Colonic mucosa (tissue), 4 donors: ENCODE data around the gene EGFLAM. TPM values are rescaled to one million over a fixed set of nuclear protein-coding genes. Genes with fewer than 3 reads are reported as not detected.

Experiments used
- DNase-seq: peaks from one replicate; pipeline ENCODE4 v3.0.0-alpha.2; 2020
- H3K27ac ChIP-seq: fragments of 200-600 bp; one replicate; pipeline ENCODE4 v1.8.0; 2021
- H3K27me3 ChIP-seq: fragments of 200-600 bp; one replicate; pipeline ENCODE4 v1.8.0; 2021
- H3K36me3 ChIP-seq: fragments of 200-600 bp; one replicate; pipeline ENCODE4 v1.8.0; 2021
- H3K4me1 ChIP-seq: fragments of 200-600 bp; one replicate; pipeline ENCODE4 v1.8.0; 2021; ENCODE audit warnings: mild to moderate bottlenecking
- H3K4me3 ChIP-seq: fragments of 200-600 bp; one replicate; pipeline ENCODE4 v1.8.0; 2021
- H3K9ac ChIP-seq, 2 donors: one replicate each; pipeline ENCODE4 v1.7.0; 2013; ENCODE audit warnings: control low read depth in 2 of 2, low read depth in 2 of 2, low read length in 2 of 2
- H3K9me3 ChIP-seq: fragments of 200-600 bp; one replicate; pipeline ENCODE4 v1.8.0; 2021
- intact Hi-C: fragments of 100-400 bp; cut with DNase I; formaldehyde crosslinking; loops from one replicate; pipeline ENCODE4 v1.14.1; 2022
- total RNA-seq, 2 donors: library from RNA; stranded (reverse); fragmentation: NEBNext Ultra II Directional in 1 of 2; extraction: Animal tissue kit (Norgen Biotek cat#: 25700) in 1 of 2; gene quantifications; one replicate each; pipeline ENCODE4 v1.2.1, GENCODE V29; 2021
- TF ChIP-seq, protein P1 (sequence below): fragments of 200-600 bp; IDR thresholded peaks from one replicate; pipeline ENCODE4 v1.8.0; 2022; ENCODE audit warnings: antibody characterized with exemption, mild to moderate bottlenecking
- donor health status: healthy.
- donor health status: DM: no; HTN: no; CAD: no.
- donor health status: DM: no; HTN: no; CAD: no.

The EGFLAM gene
- total RNA-seq, 2 donors from 2014 or later: 0.40 to 2.0 TPM

DNA sequence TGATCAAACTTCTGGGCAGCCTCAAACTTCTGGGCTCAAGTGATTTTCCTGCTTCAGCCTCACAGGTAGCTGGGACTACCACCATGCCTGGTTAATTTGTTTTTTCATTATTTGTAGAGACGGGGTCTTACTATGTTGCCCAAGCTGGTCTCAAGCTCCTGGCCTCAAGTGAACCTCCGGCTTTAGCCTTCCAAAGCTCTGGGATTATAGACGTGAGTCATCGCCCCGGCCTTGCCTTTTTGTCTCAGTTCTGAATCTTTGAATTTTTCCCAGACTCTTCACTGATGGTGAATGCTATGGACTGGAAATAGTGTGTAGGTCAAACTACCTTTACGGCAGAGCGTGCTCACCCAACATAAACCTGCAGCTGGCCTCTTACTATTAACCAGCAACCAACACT is 32.3 kb upstream of the EGFLAM start:
- Histone ChIP-seq H3K27me3 (no peaks in the 10 kb centered on the region), H3K9ac (no peak overlapping the region), H3K4me3 (no peak overlapping the region), H3K36me3 (no peaks in the 10 kb centered on the region), H3K9me3 (no peaks in the 10 kb centered on the region), H3K27ac (no peak overlapping the region), H3K4me1 (no peaks in the 10 kb centered on the region)
- TF ChIP-seq, protein P1, sequence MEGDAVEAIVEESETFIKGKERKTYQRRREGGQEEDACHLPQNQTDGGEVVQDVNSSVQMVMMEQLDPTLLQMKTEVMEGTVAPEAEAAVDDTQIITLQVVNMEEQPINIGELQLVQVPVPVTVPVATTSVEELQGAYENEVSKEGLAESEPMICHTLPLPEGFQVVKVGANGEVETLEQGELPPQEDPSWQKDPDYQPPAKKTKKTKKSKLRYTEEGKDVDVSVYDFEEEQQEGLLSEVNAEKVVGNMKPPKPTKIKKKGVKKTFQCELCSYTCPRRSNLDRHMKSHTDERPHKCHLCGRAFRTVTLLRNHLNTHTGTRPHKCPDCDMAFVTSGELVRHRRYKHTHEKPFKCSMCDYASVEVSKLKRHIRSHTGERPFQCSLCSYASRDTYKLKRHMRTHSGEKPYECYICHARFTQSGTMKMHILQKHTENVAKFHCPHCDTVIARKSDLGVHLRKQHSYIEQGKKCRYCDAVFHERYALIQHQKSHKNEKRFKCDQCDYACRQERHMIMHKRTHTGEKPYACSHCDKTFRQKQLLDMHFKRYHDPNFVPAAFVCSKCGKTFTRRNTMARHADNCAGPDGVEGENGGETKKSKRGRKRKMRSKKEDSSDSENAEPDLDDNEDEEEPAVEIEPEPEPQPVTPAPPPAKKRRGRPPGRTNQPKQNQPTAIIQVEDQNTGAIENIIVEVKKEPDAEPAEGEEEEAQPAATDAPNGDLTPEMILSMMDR: no peak
- intact Hi-C loops: no loop called here
- no peak for DNase-seq

DNA sequence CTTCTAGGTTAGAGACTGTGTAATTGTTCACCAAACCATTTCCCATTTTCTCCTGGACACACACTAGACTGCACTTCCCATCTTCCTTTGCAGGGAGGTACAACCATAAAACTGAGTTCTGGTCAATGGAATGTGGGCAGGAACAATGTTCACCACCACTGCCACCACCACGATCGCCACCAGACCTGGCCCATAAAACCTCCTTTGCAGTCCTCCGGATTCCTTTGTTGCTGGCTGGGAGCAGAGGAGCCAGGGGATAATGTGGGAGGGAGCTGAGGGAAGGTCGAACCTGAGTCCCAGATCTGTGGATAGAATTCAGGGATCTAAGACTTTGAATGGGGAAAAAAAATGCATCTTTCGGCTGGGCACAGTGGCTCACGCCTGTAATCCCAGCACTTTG is 29.4 kb upstream of the EGFLAM start:
- H3K27me3 ChIP-seq: no peaks in the 10 kb centered on the region
- TF ChIP-seq, protein P1: no peak
- no peak overlapping the region for H3K4me3 ChIP-seq
- DNase-seq: no peak
- H3K9ac ChIP-seq: no peak overlapping the region
- no peaks in the 10 kb centered on the region for H3K36me3 ChIP-seq
- H3K9me3 ChIP-seq: no peaks in the 10 kb centered on the region
- no peak overlapping the region for H3K27ac ChIP-seq
- no peaks in the 10 kb centered on the region for H3K4me1 ChIP-seq
- intact Hi-C loops: no loop called here

DNA sequence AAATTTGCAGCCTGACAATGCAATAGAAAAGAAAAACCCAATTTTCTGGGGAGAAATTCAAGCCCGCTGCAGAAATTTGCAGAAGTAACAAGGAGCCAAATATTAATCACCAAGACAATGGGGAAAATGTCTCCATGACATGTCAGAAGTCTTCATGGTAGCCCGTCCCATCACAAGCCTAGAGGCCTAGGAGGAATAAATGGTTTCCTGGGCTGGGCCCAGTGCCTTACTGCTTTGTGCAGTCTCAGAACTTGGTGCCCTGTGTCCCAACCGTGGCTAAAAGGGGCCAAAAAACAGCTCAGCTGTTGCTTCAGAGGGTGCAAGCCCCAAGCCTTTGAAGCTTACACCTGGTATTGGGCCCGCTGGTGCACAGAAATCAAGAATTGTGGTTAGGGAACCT is 23.6 kb upstream of the EGFLAM start:
- Histone ChIP-seq H3K27ac (no peak overlapping the region), H3K9ac (no peak overlapping the region), H3K4me1 (no peaks in the 10 kb centered on the region), H3K36me3 (no peaks in the 10 kb centered on the region), H3K4me3 (no peak overlapping the region), H3K9me3 (no peaks in the 10 kb centered on the region), H3K27me3 (no peaks in the 10 kb centered on the region)
- intact Hi-C loops: no loop called here
- no peak for DNase-seq
- TF ChIP-seq, protein P1: no peak

DNA sequence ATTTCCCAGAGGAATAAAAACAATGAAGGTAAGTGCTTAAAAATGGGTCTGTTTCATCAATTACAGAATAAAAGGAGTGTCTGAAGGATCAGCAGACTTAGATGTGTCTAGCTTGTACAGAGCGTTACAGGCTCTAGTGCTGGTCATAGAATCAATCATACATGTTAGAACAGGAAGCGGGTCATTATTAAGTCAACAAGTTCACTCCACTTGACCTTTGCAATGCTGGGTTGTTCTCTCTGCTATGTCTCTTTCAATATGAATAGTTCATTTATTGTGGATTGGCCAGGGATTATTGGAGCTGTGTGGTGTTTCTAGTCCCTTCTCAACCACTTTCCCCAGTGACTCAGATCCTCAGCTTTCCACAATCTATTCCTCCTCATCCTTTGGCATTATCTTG is 20.7 kb upstream of the EGFLAM start:
- H3K27me3 ChIP-seq: no peaks in the 10 kb centered on the region
- H3K9me3 ChIP-seq: no peaks in the 10 kb centered on the region
- H3K4me3 ChIP-seq: no peak overlapping the region
- intact Hi-C loops: no loop called here
- H3K27ac ChIP-seq: no peak overlapping the region
- H3K9ac ChIP-seq: no peak overlapping the region
- TF ChIP-seq, protein P1: no peak
- no peaks in the 10 kb centered on the region for H3K4me1 ChIP-seq
- no peaks in the 10 kb centered on the region for H3K36me3 ChIP-seq
- DNase-seq: no peak

DNA sequence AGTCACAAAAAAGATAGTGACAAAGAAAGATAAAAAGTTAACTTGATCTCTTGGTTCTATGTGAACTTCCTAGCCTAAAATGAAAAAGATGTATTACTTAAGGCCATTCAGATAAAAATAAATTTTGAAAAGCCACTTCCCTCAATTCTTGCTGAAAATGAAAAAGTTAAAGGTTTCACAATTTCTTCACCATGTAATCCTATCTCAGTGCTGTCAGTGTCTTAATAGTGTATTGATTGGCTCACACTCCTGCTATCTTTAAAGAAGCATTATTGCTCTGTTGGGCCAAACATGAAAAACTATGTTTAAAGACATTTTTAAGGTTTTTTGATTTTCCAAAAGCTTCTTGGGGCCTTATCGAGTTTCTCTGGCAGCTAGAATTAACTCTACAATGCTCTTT is 18.1 kb upstream of the EGFLAM start:
- H3K4me1 ChIP-seq: no peaks in the 10 kb centered on the region

More for the DNA sequence above, 18.1 kb upstream of the EGFLAM start:
- TF ChIP-seq, protein P1: no peak
- intact Hi-C loops: no loop called here
- Histone ChIP-seq H3K27ac (no peak overlapping the region), H3K27me3 (no peaks in the 10 kb centered on the region), H3K9ac (no peak overlapping the region), H3K9me3 (no peaks in the 10 kb centered on the region), H3K4me3 (no peak overlapping the region), H3K36me3 (no peaks in the 10 kb centered on the region)
- no peak for DNase-seq
